ENCODE measurements around the gene CACNA1H.

- TF ChIP-seq TCF7L2 (IDR thresholded peaks at IDR 0.05; ENCODE audit: borderline replicate concordance, extremely low read depth, insufficient read depth, insufficient read length) (no peak), CTCF (IDR thresholded peaks at IDR 0.05 in 2 of 3, conservative IDR thresholded peaks at IDR 0.05 in 1 of 3; ENCODE audit: borderline replicate concordance in 1 of 3, insufficient read depth in 1 of 3, low read depth in 2 of 3, low read length in 2 of 3) (no peak), YY1 (IDR thresholded peaks at IDR 0.05; ENCODE audit: extremely low read depth, insufficient replicate concordance, low read depth, low read length) (no peak), REST (IDR thresholded peaks at IDR 0.05; ENCODE audit: low read depth) (no peak), POLR2A (IDR thresholded peaks at IDR 0.05; ENCODE audit: borderline replicate concordance, extremely low read depth, insufficient read depth, insufficient read length) (no peak), EGR1 (IDR thresholded peaks at IDR 0.05; ENCODE audit: low read depth) (no peak)
- TF ChIP-seq, protein P1, sequence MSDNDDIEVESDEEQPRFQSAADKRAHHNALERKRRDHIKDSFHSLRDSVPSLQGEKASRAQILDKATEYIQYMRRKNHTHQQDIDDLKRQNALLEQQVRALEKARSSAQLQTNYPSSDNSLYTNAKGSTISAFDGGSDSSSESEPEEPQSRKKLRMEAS (IDR thresholded peaks at IDR 0.05), result no peak
These were observed 59.8 kb downstream of the CACNA1H start for GRCh38 chr16:1212616-1213194.
